Measurements from ENCODE around the gene KRT33B. TPM values are rescaled to one million over a fixed set of nuclear protein-coding genes. Genes with fewer than 3 reads are reported as not detected.

The KRT33B gene
- total and polyA plus RNA-seq, 2 of the 4 experiments (the other 2 are of a cell fraction), result 0.18 to 0.22 TPM

DNA sequence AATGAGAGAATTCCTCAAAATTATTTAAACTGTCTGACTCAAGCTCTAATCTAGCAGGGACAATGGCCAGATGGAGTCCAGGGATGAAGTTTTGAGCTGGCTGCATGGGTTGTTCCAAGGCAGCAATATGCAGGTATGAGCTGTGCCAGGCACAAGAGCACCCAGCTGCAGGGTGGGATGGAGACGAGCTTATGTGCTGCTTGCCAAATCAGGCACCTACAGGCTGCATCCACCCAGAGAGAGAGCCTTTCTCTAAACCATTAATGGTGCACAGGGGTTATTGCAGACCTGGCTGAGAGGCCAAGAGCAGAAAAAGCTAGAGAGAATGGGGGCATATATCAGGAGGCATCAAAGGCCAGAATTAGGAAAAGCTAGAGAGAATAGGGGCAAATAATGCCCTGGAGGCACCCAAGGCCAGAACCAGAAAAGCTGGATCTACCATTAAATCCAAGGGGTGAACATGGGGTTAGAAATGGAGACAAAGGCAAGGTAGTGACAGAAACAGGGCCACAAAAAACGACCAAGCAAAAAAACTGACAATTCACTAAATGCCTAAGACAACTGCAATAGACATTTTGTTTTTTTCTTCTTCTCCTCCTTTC lies 29.9 kb downstream of the KRT33B start:
- ATAC-seq (ENCODE audit: low read depth) (no peak; the same call in 1 of the 2 replicates), DNase-seq (no peak)
- Histone ChIP-seq H3K4ac (ENCODE audit: low read depth, low read length) (no peak overlapping the region), H2BK20ac (ENCODE audit: low read depth, low read length) (peak overlapping the region; percentile 13), H3K56ac (ENCODE audit: extremely low read depth, insufficient read depth, low read length) (no peak overlapping the region), H2BK120ac (ENCODE audit: low read depth, low read length) (no peak overlapping the region), H3K27ac (ENCODE audit: insufficient read depth, low read length) (no peak overlapping the region), H4K5ac (ENCODE audit: low read depth, low read length) (peak overlapping the region; percentile 54), H4K20me1 (ENCODE audit: insufficient read depth, low read length) (no peaks in the 10 kb centered on the region), H3K36me3 (ENCODE audit: control insufficient read depth, insufficient read depth, low read length) (no peaks in the 10 kb centered on the region), H2AK9ac (replicated peaks; ENCODE audit: low read depth, low read length, poor library complexity) (no peak overlapping the region), H3K9me3 (ENCODE audit: control insufficient read depth, insufficient read depth, low read length) (peaks cover 7% of the 10 kb centered on the region), H2AFZ (replicated peaks; ENCODE audit: low read length, poor library complexity) (no peak overlapping the region), H3K4me1 (ENCODE audit: control insufficient read depth, insufficient read depth, low read length) (peaks cover 6% of the 10 kb centered on the region), H3K27me3 (ENCODE audit: control insufficient read depth, insufficient read depth, low read length) (peaks cover 3% of the 10 kb centered on the region), H4K91ac (ENCODE audit: insufficient read depth, low read depth, low read length) (peak overlapping the region; percentile 40; the same call in 1 of the 2 replicates), H3K4me3 (ENCODE audit: insufficient read depth, low read depth, low read length) (no peak overlapping the region), H3K14ac (replicated peaks; ENCODE audit: low read depth, low read length) (peak overlapping the region; percentile 28; the same call in 1 of the 2 replicates), H3K9me1 (ENCODE audit: insufficient read depth, low read length) (no peaks in the 10 kb centered on the region), H2BK5ac (ENCODE audit: low read depth, low read length, poor library complexity, severe bottlenecking) (no peak overlapping the region), H3K79me1 (ENCODE audit: low read depth in 1 of 2, low read length in 2 of 2) (no peaks in the 10 kb centered on the region), H4K8ac (ENCODE audit: low read depth in 2 of 2, low read length in 2 of 2) (0 out of 4 replicates have a peak overlapping the region, but pooled peaks of 1 of the 2 experiments have one; percentile 6), H2AK5ac (ENCODE audit: low read depth, low read length) (no peak overlapping the region), H2BK15ac (ENCODE audit: low read depth, low read length) (no peak overlapping the region), H3K18ac (ENCODE audit: low read depth, low read length) (peak overlapping the region; percentile 63; the same call in 1 of the 2 replicates), H3K23ac (ENCODE audit: low read depth, low read length) (no peak overlapping the region), H3K4me2 (ENCODE audit: low read depth, low read length) (no peak overlapping the region), H3K9ac (ENCODE audit: low read depth, low read length) (no peak overlapping the region)
- in situ Hi-C loops (cut with MboI; ENCODE audit: low sequenced_read_pairs), result no loop called here
- dilution Hi-C loops (cut with HindIII; ENCODE audit: low sequenced_read_pairs, unreplicated experiment), result no loop called here
- 13% methylated on average over 1 of the region's 2 CpGs; no CpG with 5 or more reads in 1 of the 2 experiments for WGBS, 2 experiments (ENCODE audit: extremely low coverage in 2 of 2, insufficient read length in 1 of 2)
- intact Hi-C loops (cut with micrococcal nuclease), result no loop called here
- ChIA-PET POLR2A (ENCODE audit: unreplicated experiment) (no interaction called here), CTCF (interaction anchor here (1.2 kb wide), 1 partner anchor 10 kb away, joined by 5 read pairs; no protein-coding TSS in a partner anchor)
- no TSS peak for BruUV-seq (replicated peaks)
- TF ChIP-seq RAD21 (IDR thresholded peaks at IDR 0.05; ENCODE audit: low read length) (no peak), BHLHE40 (IDR thresholded peaks at IDR 0.05; ENCODE audit: low read depth, low read length) (no peak), MAFK (IDR thresholded peaks at IDR 0.05; ENCODE audit: low read depth, low read length) (no peak), MXI1 (IDR thresholded peaks at IDR 0.05; ENCODE audit: borderline replicate concordance, low read depth, low read length) (no peak), CHD1 (IDR thresholded peaks at IDR 0.05; ENCODE audit: low read depth, low read length) (no peak), SMC3 (IDR thresholded peaks at IDR 0.05; ENCODE audit: low read depth, low read length) (no peak), RFX5 (IDR thresholded peaks at IDR 0.05; ENCODE audit: low read depth, low read length) (no peak), MAZ (IDR thresholded peaks at IDR 0.05; ENCODE audit: borderline replicate concordance, low read depth, low read length) (no peak)
- TF ChIP-seq, protein P1, sequence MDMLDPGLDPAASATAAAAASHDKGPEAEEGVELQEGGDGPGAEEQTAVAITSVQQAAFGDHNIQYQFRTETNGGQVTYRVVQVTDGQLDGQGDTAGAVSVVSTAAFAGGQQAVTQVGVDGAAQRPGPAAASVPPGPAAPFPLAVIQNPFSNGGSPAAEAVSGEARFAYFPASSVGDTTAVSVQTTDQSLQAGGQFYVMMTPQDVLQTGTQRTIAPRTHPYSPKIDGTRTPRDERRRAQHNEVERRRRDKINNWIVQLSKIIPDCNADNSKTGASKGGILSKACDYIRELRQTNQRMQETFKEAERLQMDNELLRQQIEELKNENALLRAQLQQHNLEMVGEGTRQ (IDR thresholded peaks at IDR 0.05; ENCODE audit: low read depth, low read length), result no peak
- TF ChIP-seq, protein P2, sequence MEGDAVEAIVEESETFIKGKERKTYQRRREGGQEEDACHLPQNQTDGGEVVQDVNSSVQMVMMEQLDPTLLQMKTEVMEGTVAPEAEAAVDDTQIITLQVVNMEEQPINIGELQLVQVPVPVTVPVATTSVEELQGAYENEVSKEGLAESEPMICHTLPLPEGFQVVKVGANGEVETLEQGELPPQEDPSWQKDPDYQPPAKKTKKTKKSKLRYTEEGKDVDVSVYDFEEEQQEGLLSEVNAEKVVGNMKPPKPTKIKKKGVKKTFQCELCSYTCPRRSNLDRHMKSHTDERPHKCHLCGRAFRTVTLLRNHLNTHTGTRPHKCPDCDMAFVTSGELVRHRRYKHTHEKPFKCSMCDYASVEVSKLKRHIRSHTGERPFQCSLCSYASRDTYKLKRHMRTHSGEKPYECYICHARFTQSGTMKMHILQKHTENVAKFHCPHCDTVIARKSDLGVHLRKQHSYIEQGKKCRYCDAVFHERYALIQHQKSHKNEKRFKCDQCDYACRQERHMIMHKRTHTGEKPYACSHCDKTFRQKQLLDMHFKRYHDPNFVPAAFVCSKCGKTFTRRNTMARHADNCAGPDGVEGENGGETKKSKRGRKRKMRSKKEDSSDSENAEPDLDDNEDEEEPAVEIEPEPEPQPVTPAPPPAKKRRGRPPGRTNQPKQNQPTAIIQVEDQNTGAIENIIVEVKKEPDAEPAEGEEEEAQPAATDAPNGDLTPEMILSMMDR (conservative IDR thresholded peaks at IDR 0.05; ENCODE audit: low read depth, low read length), result no peak

Measured in IMR-90 (cell line).